ENCODE data around the gene LEO1.
A peak's percentile ranks its signal among the peaks of the same experiment; 100 is the strongest.

LEO1 gene

GRCh38 chr15:51971375-51972133, at the start of gene LEO1:
TSS of gene LEO1 (minus strand) at chr15:51971778. CDS start at chr15:51971745, 33 bp downstream.
- peaks cover 9 to 10% of the 10 kb centered on the region in 2 donors for H3K4me1 ChIP-seq (ENCODE audit: control insufficient read depth in 1 of 2, insufficient read depth in 2 of 2, low read length in 2 of 2)
- H3K27ac ChIP-seq (ENCODE audit: low read length) = peak within 1 kb of the TSS; percentile 84
- peak within 1 kb of the TSS; percentile 89 to 91 for H3K4me3 ChIP-seq (ENCODE audit: low read depth in 1 of 2, low read length in 2 of 2)
- peaks cover 0 to 10% of the 10 kb centered on the region in 2 donors for H3K9me3 ChIP-seq (ENCODE audit: control insufficient read depth in 1 of 2, low read length in 2 of 2)
- H3K27me3 ChIP-seq (ENCODE audit: low read depth, low read length) = no peaks in the 10 kb centered on the region
- no peaks in the 10 kb centered on the region for H3K36me3 ChIP-seq (ENCODE audit: control insufficient read depth in 1 of 2, insufficient read depth in 2 of 2, low read length in 2 of 2)

- peak overlapping the region; percentile 99 for H3K27ac ChIP-seq (ENCODE audit: low read length)
- H3K36me3 ChIP-seq (ENCODE audit: control insufficient read depth in 1 of 2, insufficient read depth in 2 of 2, low read length in 2 of 2) = peaks cover 0 to 21% of the 10 kb centered on the region in 2 donors
- peak overlapping the region; percentile 79 to 84 for H3K4me3 ChIP-seq (ENCODE audit: low read depth in 1 of 2, low read length in 2 of 2)
- peaks cover 8 to 16% of the 10 kb centered on the region in 2 donors for H3K4me1 ChIP-seq (ENCODE audit: control insufficient read depth in 1 of 2, insufficient read depth in 2 of 2, low read length in 2 of 2)
- H3K9me3 ChIP-seq (ENCODE audit: control insufficient read depth in 1 of 2, low read length in 2 of 2) = no peaks in the 10 kb centered on the region
- no peaks in the 10 kb centered on the region for H3K27me3 ChIP-seq (ENCODE audit: low read depth, low read length)
These were observed 49.6 kb upstream of the LEO1 start for GRCh38 chr15:52021128-52021671.

GRCh38 chr15:52020221-52021085, 48.9 kb upstream of the LEO1 start:
- no peaks in the 10 kb centered on the region for H3K9me3 ChIP-seq (ENCODE audit: control insufficient read depth in 1 of 2, low read length in 2 of 2)
- H3K4me1 ChIP-seq (ENCODE audit: control insufficient read depth in 1 of 2, insufficient read depth in 2 of 2, low read length in 2 of 2) = peaks cover 8 to 16% of the 10 kb centered on the region in 2 donors
- H3K27ac ChIP-seq (ENCODE audit: low read length) = peak overlapping the region; percentile 99
- no peaks in the 10 kb centered on the region for H3K27me3 ChIP-seq (ENCODE audit: low read depth, low read length)
- H3K36me3 ChIP-seq (ENCODE audit: control insufficient read depth in 1 of 2, insufficient read depth in 2 of 2, low read length in 2 of 2) = peaks cover 0 to 21% of the 10 kb centered on the region in 2 donors
- H3K4me3 ChIP-seq (ENCODE audit: low read depth in 1 of 2, low read length in 2 of 2) = peak overlapping the region; percentile 79 to 84

GRCh38 chr15:52019394-52020220, 48.0 kb upstream of the LEO1 start:
- Histone ChIP-seq H3K36me3 (ENCODE audit: control insufficient read depth in 1 of 2, insufficient read depth in 2 of 2, low read length in 2 of 2) (peaks cover 0 to 21% of the 10 kb centered on the region in 2 donors), H3K4me1 (ENCODE audit: control insufficient read depth in 1 of 2, insufficient read depth in 2 of 2, low read length in 2 of 2) (peaks cover 8 to 16% of the 10 kb centered on the region in 2 donors), H3K9me3 (ENCODE audit: control insufficient read depth in 1 of 2, low read length in 2 of 2) (no peaks in the 10 kb centered on the region), H3K4me3 (ENCODE audit: low read depth in 1 of 2, low read length in 2 of 2) (peak overlapping the region; percentile 79 to 84), H3K27me3 (ENCODE audit: low read depth, low read length) (no peaks in the 10 kb centered on the region), H3K27ac (ENCODE audit: low read length) (peak overlapping the region; percentile 99)

- Histone ChIP-seq H3K4me3 (ENCODE audit: low read depth in 1 of 2, low read length in 2 of 2) (peak within 1 kb of the TSS; percentile 79 to 84), H3K4me1 (ENCODE audit: control insufficient read depth in 1 of 2, insufficient read depth in 2 of 2, low read length in 2 of 2) (peaks cover 8 to 16% of the 10 kb centered on the region in 2 donors), H3K27ac (ENCODE audit: low read length) (peak within 1 kb of the TSS; percentile 99), H3K9me3 (ENCODE audit: control insufficient read depth in 1 of 2, low read length in 2 of 2) (no peaks in the 10 kb centered on the region), H3K27me3 (ENCODE audit: low read depth, low read length) (no peaks in the 10 kb centered on the region), H3K36me3 (ENCODE audit: control insufficient read depth in 1 of 2, insufficient read depth in 2 of 2, low read length in 2 of 2) (peaks cover 0 to 21% of the 10 kb centered on the region in 2 donors)
These were observed 47.3 kb upstream of the LEO1 start, which contains the start of gene MAPK6 for GRCh38 chr15:52018693-52019393. TSS of gene MAPK6 (plus strand) at chr15:52019219. CDS start at chr15:52046461, 27,242 bp downstream.

GRCh38 chr15:52018244-52018643, 46.7 kb upstream of the LEO1 start:
- Histone ChIP-seq H3K4me1 (ENCODE audit: control insufficient read depth in 1 of 2, insufficient read depth in 2 of 2, low read length in 2 of 2) (peaks cover 8 to 15% of the 10 kb centered on the region in 2 donors), H3K9me3 (ENCODE audit: control insufficient read depth in 1 of 2, low read length in 2 of 2) (no peaks in the 10 kb centered on the region), H3K4me3 (ENCODE audit: low read depth in 1 of 2, low read length in 2 of 2) (peak overlapping the region in 1 of 2 donors; percentile 63), H3K27ac (ENCODE audit: low read length) (no peak overlapping the region), H3K36me3 (ENCODE audit: control insufficient read depth in 1 of 2, insufficient read depth in 2 of 2, low read length in 2 of 2) (peaks cover 0 to 21% of the 10 kb centered on the region in 2 donors), H3K27me3 (ENCODE audit: low read depth, low read length) (no peaks in the 10 kb centered on the region)

- Histone ChIP-seq H3K27me3 (ENCODE audit: low read depth, low read length) (no peaks in the 10 kb centered on the region), H3K9me3 (ENCODE audit: control insufficient read depth in 1 of 2, low read length in 2 of 2) (no peaks in the 10 kb centered on the region), H3K4me3 (ENCODE audit: low read depth in 1 of 2, low read length in 2 of 2) (no peak overlapping the region), H3K4me1 (ENCODE audit: control insufficient read depth in 1 of 2, insufficient read depth in 2 of 2, low read length in 2 of 2) (peaks cover 6 to 11% of the 10 kb centered on the region in 2 donors), H3K36me3 (ENCODE audit: control insufficient read depth in 1 of 2, insufficient read depth in 2 of 2, low read length in 2 of 2) (peaks cover 0 to 18% of the 10 kb centered on the region in 2 donors), H3K27ac (ENCODE audit: low read length) (no peak overlapping the region)
These were observed 44.7 kb upstream of the LEO1 start for GRCh38 chr15:52016316-52016715.

- H3K4me3 ChIP-seq (ENCODE audit: low read depth in 1 of 2, low read length in 2 of 2) = no peak overlapping the region
- H3K27ac ChIP-seq (ENCODE audit: low read length) = no peak overlapping the region
- no peaks in the 10 kb centered on the region for H3K9me3 ChIP-seq (ENCODE audit: control insufficient read depth in 1 of 2, low read length in 2 of 2)
- H3K27me3 ChIP-seq (ENCODE audit: low read depth, low read length) = no peaks in the 10 kb centered on the region
- H3K36me3 ChIP-seq (ENCODE audit: control insufficient read depth in 1 of 2, insufficient read depth in 2 of 2, low read length in 2 of 2) = peaks cover 0 to 3% of the 10 kb centered on the region in 2 donors
- peaks cover 0 to 12% of the 10 kb centered on the region in 2 donors for H3K4me1 ChIP-seq (ENCODE audit: control insufficient read depth in 1 of 2, insufficient read depth in 2 of 2, low read length in 2 of 2)
These were observed 43.0 kb upstream of the LEO1 start for GRCh38 chr15:52014616-52015015.

- Histone ChIP-seq H3K36me3 (ENCODE audit: control insufficient read depth in 1 of 2, insufficient read depth in 2 of 2, low read length in 2 of 2) (no peaks in the 10 kb centered on the region), H3K27me3 (ENCODE audit: low read depth, low read length) (no peaks in the 10 kb centered on the region), H3K27ac (ENCODE audit: low read length) (no peak overlapping the region), H3K4me3 (ENCODE audit: low read depth in 1 of 2, low read length in 2 of 2) (no peak overlapping the region), H3K4me1 (ENCODE audit: control insufficient read depth in 1 of 2, insufficient read depth in 2 of 2, low read length in 2 of 2) (peaks cover 0 to 12% of the 10 kb centered on the region in 2 donors), H3K9me3 (ENCODE audit: control insufficient read depth in 1 of 2, low read length in 2 of 2) (no peaks in the 10 kb centered on the region)
These were observed 41.7 kb upstream of the LEO1 start for GRCh38 chr15:52013151-52013791.

GRCh38 chr15:52012210-52012609, 40.6 kb upstream of the LEO1 start:
- Histone ChIP-seq H3K9me3 (ENCODE audit: control insufficient read depth in 1 of 2, low read length in 2 of 2) (no peaks in the 10 kb centered on the region), H3K27ac (ENCODE audit: low read length) (no peak overlapping the region), H3K4me1 (ENCODE audit: control insufficient read depth in 1 of 2, insufficient read depth in 2 of 2, low read length in 2 of 2) (peaks cover 0 to 12% of the 10 kb centered on the region in 2 donors), H3K4me3 (ENCODE audit: low read depth in 1 of 2, low read length in 2 of 2) (no peak overlapping the region), H3K27me3 (ENCODE audit: low read depth, low read length) (no peaks in the 10 kb centered on the region), H3K36me3 (ENCODE audit: control insufficient read depth in 1 of 2, insufficient read depth in 2 of 2, low read length in 2 of 2) (no peaks in the 10 kb centered on the region)
